Lower leg skin (tissue), 3 donors: ENCODE results near the gene USP10.

Source experiments
- CTCF ChIP-seq, 3 donors: fragments of 450-650 bp; IDR thresholded peaks; one replicate each; pipeline ENCODE4 v1.5.1; 2016; ENCODE audit warnings: antibody characterized with exemption in 3 of 3, mild to moderate bottlenecking in 3 of 3, moderate library complexity in 2 of 3
- POLR2A ChIP-seq, 2 donors: fragments of 450-650 bp; IDR thresholded peaks; one replicate each; pipeline ENCODE4 v1.6.1; 2016 to 2017; ENCODE audit warnings: antibody characterized with exemption in 2 of 2, mild to moderate bottlenecking in 1 of 2, moderate library complexity in 1 of 2

- TF ChIP-seq CTCF (IDR thresholded peaks at IDR 0.05) (no peak), POLR2A (IDR thresholded peaks at IDR 0.05) (no peak)
These were observed 13.3 kb downstream of the USP10 start for GRCh38 chr16:84712801-84713775.
